Liver (tissue), 9 donors: ENCODE measurements around the gene CA6. TPM values are rescaled to one million over a fixed set of nuclear protein-coding genes. Genes with fewer than 3 reads are reported as not detected.
"Not testable (repeated sequence)": the region's sequence is repeated elsewhere in the genome, so short reads cannot be mapped to it uniquely, and the experiment has no call there.

Source experiments
- DNase-seq: peaks from one replicate; pipeline ENCODE4 v3.0.0-alpha.2; 2017; ENCODE audit warnings: low spot score
- H3K27ac ChIP-seq, 2 donors: one replicate each; pipeline ENCODE4 v1.7.0; 2013; ENCODE audit warnings: inconsistent platforms in 2 of 2, low read length in 2 of 2, control low read depth in 1 of 2, low read depth in 1 of 2, mild to moderate bottlenecking in 1 of 2
- H3K27me3 ChIP-seq, 4 donors: one replicate each; pipeline versions ENCODE4 v1.6.1 to v1.7.0; 2013; ENCODE audit warnings: low read length in 3 of 4, inconsistent platforms in 1 of 4, mild to moderate bottlenecking in 1 of 4, moderate library complexity in 1 of 4; ENCODE audit not compliant: control insufficient read depth in 4 of 4, insufficient read depth in 4 of 4
- H3K36me3 ChIP-seq, 4 donors: one replicate each; pipeline versions ENCODE4 v1.6.1 to v1.7.0; 2013; ENCODE audit warnings: low read length in 3 of 4, mild to moderate bottlenecking in 3 of 4, low read depth in 1 of 4, moderate library complexity in 1 of 4; ENCODE audit not compliant: control insufficient read depth in 4 of 4, insufficient read depth in 3 of 4
- H3K4me1 ChIP-seq, 4 donors: one replicate each; pipeline versions ENCODE4 v1.6.1 to v1.7.0; 2013; ENCODE audit warnings: low read length in 3 of 4, mild to moderate bottlenecking in 3 of 4, moderate library complexity in 1 of 4; ENCODE audit not compliant: control insufficient read depth in 4 of 4, insufficient read depth in 4 of 4
- H3K4me3 ChIP-seq, 3 donors: one replicate each; pipeline versions ENCODE4 v1.6.1 to v1.7.0; 2013; ENCODE audit warnings: low read length in 3 of 3, control low read depth in 1 of 3, low read depth in 1 of 3, mild to moderate bottlenecking in 1 of 3
- H3K9ac ChIP-seq, 2 donors: one replicate each; pipeline ENCODE4 v1.7.0; 2013; ENCODE audit warnings: low read length in 2 of 2, mild to moderate bottlenecking in 2 of 2, moderate library complexity in 2 of 2, control low read depth in 1 of 2, low read depth in 1 of 2
- H3K9me3 ChIP-seq, 4 donors: one replicate each; pipeline versions ENCODE4 v1.6.1 to v1.7.0; 2013; ENCODE audit warnings: low read length in 3 of 4; ENCODE audit not compliant: control insufficient read depth in 4 of 4
- CTCF ChIP-seq: fragments of 150-350 bp; IDR thresholded peaks from 2 replicates; pipeline ENCODE4 v1.5.1; 2017; ENCODE audit warnings: improper control_type of control experiment, low read depth, low read length; ENCODE audit not compliant: missing input control
- HNF4A ChIP-seq, 2 donors: conservative IDR thresholded peaks; 2 replicates each; pipeline ENCODE4 v1.6.1; 2016; ENCODE audit warnings: antibody characterized with exemption in 2 of 2, mild to moderate bottlenecking in 2 of 2
- MAX ChIP-seq: IDR thresholded peaks from 2 replicates; pipeline ENCODE4 v1.6.1; 2016; ENCODE audit warnings: antibody characterized with exemption
- RAD21 ChIP-seq, 2 donors: IDR thresholded peaks; 2 replicates each; pipeline ENCODE4 v1.6.1; 2016; ENCODE audit warnings: antibody characterized with exemption in 2 of 2, mild to moderate bottlenecking in 2 of 2
- RXRA ChIP-seq, 2 donors: IDR thresholded peaks; 2 replicates each; pipeline ENCODE4 v1.6.1; 2017 to 2018; ENCODE audit warnings: antibody characterized with exemption in 2 of 2, mild to moderate bottlenecking in 1 of 2
- SP1 ChIP-seq: IDR thresholded peaks from 2 replicates; pipeline ENCODE4 v1.6.1; 2018; ENCODE audit warnings: antibody characterized with exemption, mild to moderate bottlenecking
- TAF1 ChIP-seq: conservative IDR thresholded peaks from 2 replicates; pipeline ENCODE4 v1.6.1; 2016; ENCODE audit warnings: antibody characterized with exemption, mild to moderate bottlenecking
- WGBS: extraction: QIAGEN DNeasy Blood & Tissue Kit; methylation state at CpG from one replicate; pipeline ENCODE4 v1.1.7; 2013; 5-methylcytosine and 5-hydroxymethylcytosine counted together
- polyA plus RNA-seq, 2 donors: library from polyadenylated mRNA; stranded (reverse) in 1 of 2; unstranded in 1 of 2; fragments of 200-250 nt in 1 of 2; fragments of >200 nt in 1 of 2; fragmentation: Nextera tagmentation in 1 of 2; extraction: Ambion mirVana in 1 of 2; gene quantifications; one replicate each; pipeline versions ENCODE4 v1.2.1 to v1.2.3, GENCODE V29; 2013 to 2015
- total RNA-seq, 2 donors: library from RNA; depleted of rRNA; stranded (reverse); fragments of >200 nt; gene quantifications; one replicate each; pipeline ENCODE4 v1.2.3, GENCODE V29; 2014
- donor health status: healthy.
- donor health status: healthy.
- donor health status: healthy.
- donor health status: healthy.
- donor health status: healthy.

Gene CA6
- total and polyA plus RNA-seq, 4 donors, result not detected

- no peak for TF ChIP-seq MAX
- TF ChIP-seq SP1, result no peak
- TF ChIP-seq TAF1, result no peak
- Histone ChIP-seq H3K4me1 (peaks cover 0 to 8% (median 0%) of the 10 kb centered on the region in 4 donors), H3K36me3 (no peaks in the 10 kb centered on the region), H3K27me3 (no peaks in the 10 kb centered on the region), H3K4me3 (no peak overlapping the region), H3K9me3 (no peaks in the 10 kb centered on the region), H3K27ac (no peak overlapping the region), H3K9ac (no peak overlapping the region)
- WGBS, result 86% methylated on average over 4 of the region's 4 CpGs
- no peak for DNase-seq
Measured at GRCh38 chr1:8989821-8990220, 44.2 kb downstream of the CA6 start.

GRCh38 chr1:8992936-8993687, 47.4 kb downstream of the CA6 start:
- no peak overlapping the region for H3K27ac ChIP-seq

GRCh38 chr1:8993962-8994675, 48.5 kb downstream of the CA6 start:
- 47% methylated on average over 12 of the region's 13 CpGs for WGBS
- H3K27me3 ChIP-seq, H3K9ac ChIP-seq, H3K4me1 ChIP-seq, H3K36me3 ChIP-seq, DNase-seq, H3K4me3 ChIP-seq, H3K27ac ChIP-seq, H3K9me3 ChIP-seq: not testable (repeated sequence)
- TF ChIP-seq RXRA (IDR thresholded peaks at IDR 0.05) (peak in 1 of 2 donors; percentile 26), HNF4A (conservative IDR thresholded peaks at IDR 0.05) (peak in 1 of 2 donors; percentile 16)

More at GRCh38 chr1:8992936-8993687, 47.4 kb downstream of the CA6 start:
- Histone ChIP-seq H3K4me3 (no peak overlapping the region), H3K36me3 (no peaks in the 10 kb centered on the region), H3K4me1 (peaks cover 0 to 3% (median 0%) of the 10 kb centered on the region in 4 donors), H3K27me3 (no peaks in the 10 kb centered on the region), H3K9ac (no peak overlapping the region), H3K9me3 (no peaks in the 10 kb centered on the region)
- TF ChIP-seq TAF1 (no peak), RAD21 (IDR thresholded peaks at IDR 0.05) (peak in 1 of 2 donors; percentile 13), CTCF (no peak)
- no peak for DNase-seq
- WGBS, result 96% methylated on average over 8 of the region's 8 CpGs

GRCh38 chr1:9001534-9002214, 56.0 kb downstream of the CA6 start:
- not testable (repeated sequence) for H3K4me3 ChIP-seq, H3K27ac ChIP-seq, H3K27me3 ChIP-seq, H3K36me3 ChIP-seq, H3K9me3 ChIP-seq, H3K4me1 ChIP-seq, DNase-seq, H3K9ac ChIP-seq
- WGBS, result 78% methylated on average over 13 of the region's 13 CpGs

- WGBS, result 77% methylated on average over 11 of the region's 11 CpGs
- H3K27me3 ChIP-seq, H3K9ac ChIP-seq, H3K4me1 ChIP-seq, DNase-seq, H3K9me3 ChIP-seq, H3K4me3 ChIP-seq, H3K36me3 ChIP-seq, H3K27ac ChIP-seq: not testable (repeated sequence)
Measured at GRCh38 chr1:9002215-9002560, 56.5 kb downstream of the CA6 start.
